GM12878 (cell line): ENCODE measurements around the gene KNSTRN. TPM values are rescaled to one million over a fixed set of nuclear protein-coding genes. Genes with fewer than 3 reads are reported as not detected.

Source experiments
- ATAC-seq: fragments of 200-7000 bp; cut with Tn5 transposase; 3 replicates; pipeline ENCODE4 v1.9.1; 2020; ENCODE audit warnings: mild to moderate bottlenecking, moderate library complexity
- BruUV-seq: library from RNA; stranded (reverse); fragments of 400-500 nt; replicated peaks from 2 replicates; lab custom pipeline; 2021; lab: Mats Ljungman, UMichigan
- CTCF ChIA-PET: fragments of 300-600 bp; sonication (Branson Sonifier 250); formaldehyde crosslinking; extraction: SDS; loops from one replicate; lab custom pipeline; 2021; ENCODE audit warnings: inconsistent platforms; lab: Yijun Ruan, JAX
- POLR2A ChIA-PET: fragments of 350-600 bp; formaldehyde crosslinking; extraction: SDS; loops from one replicate; lab custom pipeline; 2021; ENCODE audit warnings: inconsistent platforms; lab: Charles Lee
- RAD21 ChIA-PET: fragments of 300-600 bp; sonication (Branson Sonifier 250); formaldehyde crosslinking; loops from one replicate; lab custom pipeline; 2023; ENCODE audit warnings: antibody characterized with exemption; ENCODE audit not compliant: unreplicated experiment; lab: Charles Lee
- SMC1A ChIA-PET: fragments of 300-600 bp; sonication (Branson Sonifier 250); formaldehyde crosslinking; loops from one replicate; lab custom pipeline; 2023; ENCODE audit not compliant: unreplicated experiment, uncharacterized antibody; lab: Charles Lee
- DNase-seq: peaks from one replicate; pipeline ENCODE4 v3.0.0-alpha.2; 2011; ENCODE audit warnings: low read depth, low spot score
- FAIRE-seq: peaks from 3 replicates; lab custom pipeline; 2011; peaks lifted over from hg19 to GRCh38; lab: Jason Lieb, UNC
- H2AFZ ChIP-seq: 2 replicates; pipeline ENCODE4 v1.6.0; 2011; ENCODE audit warnings: low read depth, low read length, control low read depth; ENCODE audit not compliant: control insufficient read depth
- H3K27ac ChIP-seq: 2 replicates; pipeline ENCODE4 v1.5.1; 2011; ENCODE audit warnings: control low read depth; ENCODE audit not compliant: control insufficient read depth, insufficient read depth
- H3K27me3 ChIP-seq, 2 experiments: replicated peaks in 1 of 2; 2 replicates each; pipeline versions ENCODE4 v1.6.0 to v1.6.1; 2011; ENCODE audit warnings: low read length in 1 of 2; ENCODE audit not compliant: control insufficient read depth in 2 of 2, insufficient read depth in 2 of 2
- H3K36me3 ChIP-seq, 2 experiments: 2 replicates each; pipeline ENCODE4 v1.5.1; 2011; ENCODE audit warnings: low read length in 1 of 2; ENCODE audit not compliant: control insufficient read depth in 2 of 2, insufficient read depth in 2 of 2
- H3K4me1 ChIP-seq: 2 replicates; pipeline ENCODE4 v1.6.1; 2011; ENCODE audit warnings: mild to moderate bottlenecking, low read length, moderate library complexity, mixed read lengths; ENCODE audit not compliant: control insufficient read depth, insufficient read depth
- H3K4me2 ChIP-seq: 2 replicates; pipeline ENCODE4 v1.6.0; 2011; ENCODE audit warnings: control low read depth; ENCODE audit not compliant: control insufficient read depth, insufficient read depth
- H3K4me3 ChIP-seq: fragments of 200-600 bp; sonication (generic); 2 replicates; pipeline ENCODE4 v1.5.1; 2016
- H3K79me2 ChIP-seq: 2 replicates; pipeline ENCODE4 v1.6.0; 2011; ENCODE audit warnings: low read length; ENCODE audit not compliant: control insufficient read depth, insufficient read depth
- H3K9ac ChIP-seq: 2 replicates; pipeline ENCODE4 v1.8.0; 2011; ENCODE audit warnings: low read length, control low read depth, mixed read lengths; ENCODE audit not compliant: control insufficient read depth, insufficient read depth
- H3K9me3 ChIP-seq: replicated peaks from 3 replicates; pipeline ENCODE4 v1.5.1; 2011; ENCODE audit warnings: mild to moderate bottlenecking, low read length; ENCODE audit not compliant: control insufficient read depth, insufficient read depth
- H4K20me1 ChIP-seq: 2 replicates; pipeline ENCODE4 v1.6.0; 2011; ENCODE audit not compliant: control insufficient read depth, insufficient read depth
- ASH2L ChIP-seq: fragments of 300-600, 200-600 bp; sonication (generic); IDR thresholded peaks from 2 replicates; pipeline ENCODE4 v1.6.1; 2017; ENCODE audit warnings: low read depth, mild to moderate bottlenecking, borderline replicate concordance
- CREB1 ChIP-seq: IDR thresholded peaks from 2 replicates; pipeline ENCODE4 v1.6.1; 2012; ENCODE audit warnings: low read depth, mild to moderate bottlenecking, inconsistent platforms
- EED ChIP-seq: sonication (generic); IDR thresholded peaks from 2 replicates; pipeline ENCODE4 v1.6.1; 2016; ENCODE audit warnings: antibody characterized with exemption, low read depth
- NFIC ChIP-seq: IDR thresholded peaks from 2 replicates; pipeline ENCODE4 v1.6.1; 2012; ENCODE audit warnings: low read depth, mild to moderate bottlenecking, inconsistent platforms, low read length, moderate library complexity
- NFYB ChIP-seq: IDR thresholded peaks from 2 replicates; pipeline ENCODE4 v1.6.1; 2011; ENCODE audit warnings: low read depth, mild to moderate bottlenecking, low read length, improper control_type of control experiment, moderate library complexity; ENCODE audit not compliant: insufficient read depth
- NR2C2 ChIP-seq: IDR thresholded peaks from 2 replicates; pipeline ENCODE4 v1.6.1; 2011; ENCODE audit warnings: borderline replicate concordance, low read depth; ENCODE audit not compliant: control insufficient read depth, insufficient read length
- POLR2AphosphoS2 ChIP-seq: IDR thresholded peaks from 2 replicates; pipeline ENCODE4 v1.6.1; 2011; ENCODE audit warnings: low read depth, mild to moderate bottlenecking, low read length, improper control_type of control experiment, moderate library complexity
- RFX5 ChIP-seq: IDR thresholded peaks from 2 replicates; pipeline ENCODE4 v1.6.1; 2011; ENCODE audit warnings: low read depth, low read length, improper control_type of control experiment
- RUNX3 ChIP-seq: IDR thresholded peaks from 2 replicates; pipeline ENCODE4 v1.6.1; 2012; ENCODE audit warnings: low read length, inconsistent platforms
- SMAD5 ChIP-seq: IDR thresholded peaks from 2 replicates; pipeline ENCODE4 v1.6.1; 2016; ENCODE audit warnings: antibody characterized with exemption, low read depth
- SREBF2 ChIP-seq: IDR thresholded peaks from 2 replicates; pipeline ENCODE4 v1.6.1; 2012; ENCODE audit warnings: mild to moderate bottlenecking, low read length
- TAF1 ChIP-seq: IDR thresholded peaks from 2 replicates; pipeline ENCODE4 v1.6.1; 2011; ENCODE audit warnings: mild to moderate bottlenecking, low read depth, low read length, borderline replicate concordance
- TARDBP ChIP-seq: IDR thresholded peaks from 2 replicates; pipeline ENCODE4 v1.6.1; 2016; ENCODE audit warnings: borderline replicate concordance
- WGBS: methylation state at CpG from one replicate; pipeline ENCODE4 v1.1.6; 2016; ENCODE audit warnings: low lambda C conversion rate; ENCODE audit not compliant: insufficient replicate concordance, insufficient coverage; ENCODE audit errors: missing lambda C conversion rate; 5-methylcytosine and 5-hydroxymethylcytosine counted together
- in situ Hi-C: fragments of 300-500 bp; cut with MboI; formaldehyde crosslinking; loops from 9 replicates; pipeline ENCODE4 v1.14.3; 2018; ENCODE audit warnings: mixed read lengths
- intact Hi-C: fragments of 100-400 bp; cut with micrococcal nuclease; formaldehyde crosslinking; loops from one replicate; pipeline ENCODE4 v1.14.2; 2022; ENCODE audit not compliant: unreplicated experiment
- polyA plus RNA-seq, 11 experiments: library from polyadenylated mRNA; depleted of rRNA in 4 of 11; unstranded in 6 of 11; stranded (reverse) in 5 of 11; fragments of >200 nt; fragmentation: Nextera tagmentation in 4 of 11; fragmentation: Illumina TruSeq in 1 of 11; extraction: Ambion mirVana in 4 of 11; extraction: Trizol in 1 of 11; gene quantifications; 1 replicate in 1 of 11; 2 replicates in 10 of 11; pipeline versions ENCODE4 v1.2.1 to v1.2.3, GENCODE V29; 2011 to 2016; ENCODE audit warnings: inconsistent platforms in 2 of 11, missing spikeins in 2 of 11, low read depth in 1 of 11
- total RNA-seq, 4 experiments: library from RNA; depleted of rRNA in 3 of 4; stranded (reverse); fragments of >200 nt in 3 of 4; fragmentation: Illumina TruSeq in 1 of 4; extraction: Trizol in 1 of 4; gene quantifications; 2 replicates each; pipeline versions ENCODE4 v1.2.1 to v1.2.3, GENCODE V29; 2013 to 2021
- TF ChIP-seq, protein P1 (sequence below): fragments of 450-650 bp; IDR thresholded peaks from 2 replicates; pipeline ENCODE4 v1.6.1; 2016; ENCODE audit warnings: mild to moderate bottlenecking
- TF ChIP-seq, protein P2 (sequence below): fragments of 450-650 bp; formaldehyde crosslinking; IDR thresholded peaks from 2 replicates; pipeline ENCODE4 v1.4.0; 2022; ENCODE audit warnings: mild to moderate bottlenecking, moderate library complexity
- TF ChIP-seq, protein P3 (sequence below): fragments of 150-350 bp; IDR thresholded peaks from 2 replicates; pipeline ENCODE4 v1.6.1; 2014; ENCODE audit warnings: mild to moderate bottlenecking, low read depth, low read length
- TF ChIP-seq, protein P4 (sequence below): fragments of 450-650 bp; IDR thresholded peaks from 2 replicates; pipeline ENCODE4 v1.6.1; 2016; ENCODE audit warnings: mild to moderate bottlenecking

KNSTRN gene
- total and polyA plus RNA-seq, 10 of the 15 experiments (the other 5 are each of a cell fraction or from before 2014, with no cell fraction given) = 30.3 to 72.1 (median 47.1) TPM

DNA sequence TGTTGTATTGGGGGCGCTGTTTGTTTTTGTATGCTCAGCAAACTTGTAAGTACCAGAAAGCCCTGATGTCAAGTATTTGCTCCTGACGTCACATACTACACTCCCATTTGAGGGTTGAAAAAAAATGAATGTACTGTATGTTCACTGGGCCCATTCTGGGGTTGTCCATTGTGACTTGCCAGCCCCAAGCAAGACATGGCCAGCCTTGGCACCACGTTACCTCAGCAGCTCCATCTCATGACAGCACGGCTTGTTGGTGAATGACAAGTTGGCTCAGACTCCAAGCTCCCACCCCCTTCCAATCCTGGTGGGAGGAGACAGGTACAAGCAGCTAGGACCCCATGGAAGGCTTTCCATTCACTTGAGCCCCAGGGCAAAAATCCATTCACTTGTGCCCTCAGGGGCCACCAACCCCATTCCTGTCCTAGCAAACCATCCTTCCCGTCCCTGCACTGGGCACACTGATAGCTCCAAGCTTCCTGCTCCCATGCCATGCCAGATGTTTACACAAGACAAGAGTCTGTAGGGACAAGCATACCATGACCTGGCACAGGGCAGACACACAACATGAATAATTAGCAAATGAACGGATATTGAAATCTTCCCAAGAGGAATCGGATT is 30.1 kb upstream of the KNSTRN start (continued):
- TF ChIP-seq, protein P1, sequence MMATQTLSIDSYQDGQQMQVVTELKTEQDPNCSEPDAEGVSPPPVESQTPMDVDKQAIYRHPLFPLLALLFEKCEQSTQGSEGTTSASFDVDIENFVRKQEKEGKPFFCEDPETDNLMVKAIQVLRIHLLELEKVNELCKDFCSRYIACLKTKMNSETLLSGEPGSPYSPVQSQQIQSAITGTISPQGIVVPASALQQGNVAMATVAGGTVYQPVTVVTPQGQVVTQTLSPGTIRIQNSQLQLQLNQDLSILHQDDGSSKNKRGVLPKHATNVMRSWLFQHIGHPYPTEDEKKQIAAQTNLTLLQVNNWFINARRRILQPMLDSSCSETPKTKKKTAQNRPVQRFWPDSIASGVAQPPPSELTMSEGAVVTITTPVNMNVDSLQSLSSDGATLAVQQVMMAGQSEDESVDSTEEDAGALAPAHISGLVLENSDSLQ = no peak
- no peak for TF ChIP-seq CREB1
- TF ChIP-seq NFYB = no peak
- TF ChIP-seq EED = no peak
- no peak for TF ChIP-seq TAF1

DNA sequence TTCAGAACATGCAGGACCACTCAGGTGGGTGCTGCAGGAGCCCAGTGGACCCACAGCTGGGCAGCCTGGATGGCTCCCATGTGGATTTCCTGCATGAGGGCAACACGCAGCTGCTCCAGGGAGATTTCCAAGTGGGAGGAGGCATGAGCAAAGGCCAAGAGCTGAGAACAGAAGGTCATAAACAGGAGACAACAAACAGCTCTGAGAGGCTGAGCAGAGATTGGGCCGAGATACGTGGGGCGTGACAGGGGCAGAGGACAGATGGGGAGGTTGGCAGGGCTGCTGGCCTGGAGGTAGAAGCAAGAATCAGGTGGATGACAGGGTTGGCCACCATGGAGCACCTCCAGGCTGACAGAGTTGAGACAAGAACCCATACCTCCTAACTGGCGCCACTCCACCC is 28.8 kb upstream of the KNSTRN start:
- WGBS = 33% methylated on average over 5 of the region's 5 CpGs
- CTCF ChIA-PET = interaction anchor here (1.0 to 1.5 kb wide), 3 partner anchors 9 to 42 kb away, joined by 3 to 4 read pairs (median 3); no protein-coding TSS in a partner anchor
- BruUV-seq = no TSS peak
- no peaks in the 10 kb centered on the region for H3K79me2 ChIP-seq
- H2AFZ ChIP-seq = no peak overlapping the region
- no peaks in the 10 kb centered on the region for H4K20me1 ChIP-seq
- POLR2A ChIA-PET = no interaction called here
- peaks cover 0 to 2% of the 10 kb centered on the region in 2 experiments; a peak in 1 of 4 replicates for H3K27me3 ChIP-seq
- no peak for ATAC-seq
- in situ Hi-C loops = no loop called here
- H3K4me3 ChIP-seq = no peak overlapping the region
- no peak overlapping the region for H3K4me2 ChIP-seq
- DNase-seq = no peak
- no peaks in the 10 kb centered on the region for H3K9me3 ChIP-seq
- H3K4me1 ChIP-seq = peaks cover 4% of the 10 kb centered on the region; the same call in 1 of the 2 replicates
- no peak overlapping the region for H3K9ac ChIP-seq
- SMC1A ChIA-PET = no interaction called here
- intact Hi-C loops = no loop called here
- H3K36me3 ChIP-seq = no peaks in the 10 kb centered on the region
- no peak overlapping the region for H3K27ac ChIP-seq
- RAD21 ChIA-PET = no interaction called here
- FAIRE-seq = no peak
- TF ChIP-seq SREBF2 = no peak
- TF ChIP-seq, protein P2, sequence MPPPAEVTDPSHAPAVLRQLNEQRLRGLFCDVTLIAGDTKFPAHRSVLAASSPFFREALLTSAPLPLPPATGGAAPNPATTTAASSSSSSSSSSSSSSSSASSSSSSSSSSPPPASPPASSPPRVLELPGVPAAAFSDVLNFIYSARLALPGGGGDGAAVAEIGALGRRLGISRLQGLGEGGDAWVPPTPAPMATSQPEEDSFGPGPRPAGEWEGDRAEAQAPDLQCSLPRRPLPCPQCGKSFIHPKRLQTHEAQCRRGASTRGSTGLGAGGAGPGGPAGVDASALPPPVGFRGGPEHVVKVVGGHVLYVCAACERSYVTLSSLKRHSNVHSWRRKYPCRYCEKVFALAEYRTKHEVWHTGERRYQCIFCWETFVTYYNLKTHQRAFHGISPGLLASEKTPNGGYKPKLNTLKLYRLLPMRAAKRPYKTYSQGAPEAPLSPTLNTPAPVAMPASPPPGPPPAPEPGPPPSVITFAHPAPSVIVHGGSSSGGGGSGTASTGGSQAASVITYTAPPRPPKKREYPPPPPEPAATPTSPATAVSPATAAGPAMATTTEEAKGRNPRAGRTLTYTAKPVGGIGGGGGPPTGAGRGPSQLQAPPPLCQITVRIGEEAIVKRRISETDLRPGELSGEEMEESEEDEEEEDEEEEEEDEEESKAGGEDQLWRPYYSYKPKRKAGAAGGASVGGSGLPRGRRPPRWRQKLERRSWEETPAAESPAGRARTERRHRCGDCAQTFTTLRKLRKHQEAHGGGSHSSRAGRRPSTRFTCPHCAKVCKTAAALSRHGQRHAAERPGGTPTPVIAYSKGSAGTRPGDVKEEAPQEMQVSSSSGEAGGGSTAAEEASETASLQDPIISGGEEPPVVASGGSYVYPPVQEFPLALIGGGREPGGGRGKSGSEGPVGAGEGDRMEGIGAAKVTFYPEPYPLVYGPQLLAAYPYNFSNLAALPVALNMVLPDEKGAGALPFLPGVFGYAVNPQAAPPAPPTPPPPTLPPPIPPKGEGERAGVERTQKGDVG (CRISPR knock-in tag) = no peak
- TF ChIP-seq RUNX3 = no peak
- TF ChIP-seq ASH2L = no peak
- TF ChIP-seq NFIC = no peak
- TF ChIP-seq SMAD5 = no peak
- TF ChIP-seq, protein P3, sequence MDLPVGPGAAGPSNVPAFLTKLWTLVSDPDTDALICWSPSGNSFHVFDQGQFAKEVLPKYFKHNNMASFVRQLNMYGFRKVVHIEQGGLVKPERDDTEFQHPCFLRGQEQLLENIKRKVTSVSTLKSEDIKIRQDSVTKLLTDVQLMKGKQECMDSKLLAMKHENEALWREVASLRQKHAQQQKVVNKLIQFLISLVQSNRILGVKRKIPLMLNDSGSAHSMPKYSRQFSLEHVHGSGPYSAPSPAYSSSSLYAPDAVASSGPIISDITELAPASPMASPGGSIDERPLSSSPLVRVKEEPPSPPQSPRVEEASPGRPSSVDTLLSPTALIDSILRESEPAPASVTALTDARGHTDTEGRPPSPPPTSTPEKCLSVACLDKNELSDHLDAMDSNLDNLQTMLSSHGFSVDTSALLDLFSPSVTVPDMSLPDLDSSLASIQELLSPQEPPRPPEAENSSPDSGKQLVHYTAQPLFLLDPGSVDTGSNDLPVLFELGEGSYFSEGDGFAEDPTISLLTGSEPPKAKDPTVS = no peak
- TF ChIP-seq TARDBP = no peak
- no peak for TF ChIP-seq POLR2AphosphoS2
- no peak for TF ChIP-seq RFX5
- TF ChIP-seq, protein P4, sequence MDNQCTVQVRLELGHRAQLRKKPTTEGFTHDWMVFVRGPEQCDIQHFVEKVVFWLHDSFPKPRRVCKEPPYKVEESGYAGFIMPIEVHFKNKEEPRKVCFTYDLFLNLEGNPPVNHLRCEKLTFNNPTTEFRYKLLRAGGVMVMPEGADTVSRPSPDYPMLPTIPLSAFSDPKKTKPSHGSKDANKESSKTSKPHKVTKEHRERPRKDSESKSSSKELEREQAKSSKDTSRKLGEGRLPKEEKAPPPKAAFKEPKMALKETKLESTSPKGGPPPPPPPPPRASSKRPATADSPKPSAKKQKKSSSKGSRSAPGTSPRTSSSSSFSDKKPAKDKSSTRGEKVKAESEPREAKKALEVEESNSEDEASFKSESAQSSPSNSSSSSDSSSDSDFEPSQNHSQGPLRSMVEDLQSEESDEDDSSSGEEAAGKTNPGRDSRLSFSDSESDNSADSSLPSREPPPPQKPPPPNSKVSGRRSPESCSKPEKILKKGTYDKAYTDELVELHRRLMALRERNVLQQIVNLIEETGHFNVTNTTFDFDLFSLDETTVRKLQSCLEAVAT = no peak
- no peak for TF ChIP-seq NR2C2
